Panc1 (cell line): Measurements from ENCODE around the gene PDXK. TPM values are rescaled to one million over a fixed set of nuclear protein-coding genes. Genes with fewer than 3 reads are reported as not detected.
"Not testable (repeated sequence)": the region's sequence is repeated elsewhere in the genome, so short reads cannot be mapped to it uniquely, and the experiment has no call there.

ENCODE experiments used
- ATAC-seq: fragments of 200-7000 bp; cut with Tn5 transposase; 2 replicates; pipeline ENCODE4 v1.9.1; 2020; ENCODE audit warnings: mild to moderate bottlenecking, moderate library complexity
- BruUV-seq: library from RNA; stranded (reverse); fragments of 400-500 nt; replicated peaks from 2 replicates; lab custom pipeline; 2021; lab: Mats Ljungman, UMichigan
- CTCF ChIA-PET: fragments of 300-600 bp; sonication (Branson Sonifier 250); formaldehyde crosslinking; loops from one replicate; lab custom pipeline; 2022; ENCODE audit warnings: antibody characterized with exemption; lab: Charles Lee
- POLR2A ChIA-PET: fragments of 300-600 bp; sonication (Branson Sonifier 250); formaldehyde crosslinking; loops from one replicate; lab custom pipeline; 2022; ENCODE audit warnings: antibody characterized with exemption; lab: Charles Lee
- DNase-seq: peaks from one replicate; pipeline ENCODE4 v3.0.0-alpha.2; 2010; ENCODE audit warnings: low read depth, low spot score
- H3K27ac ChIP-seq: 2 replicates; pipeline ENCODE4 v1.5.1; 2011; ENCODE audit warnings: mild to moderate bottlenecking, low read length, inconsistent platforms
- H3K27me3 ChIP-seq: fragments of 200-500 bp; sonication (Bioruptor generic); 2 replicates; pipeline ENCODE4 v1.6.0; 2014; ENCODE audit warnings: low read length, inconsistent platforms; ENCODE audit not compliant: control insufficient read depth, insufficient read depth
- H3K36me3 ChIP-seq: fragments of 200-500 bp; sonication (Bioruptor generic); 2 replicates; pipeline ENCODE4 v1.5.1; 2014; ENCODE audit warnings: inconsistent platforms, mild to moderate bottlenecking, low read length, moderate library complexity; ENCODE audit not compliant: control insufficient read depth, insufficient read depth
- H3K4me1 ChIP-seq: 2 replicates; pipeline ENCODE4 v1.5.1; 2011; ENCODE audit warnings: inconsistent platforms, mild to moderate bottlenecking, low read length, moderate library complexity; ENCODE audit not compliant: control insufficient read depth, insufficient read depth
- H3K4me3 ChIP-seq, 2 experiments: 2 replicates each; pipeline ENCODE4 v1.5.1; 2011 to 2012; ENCODE audit warnings: low read depth in 2 of 2, low read length in 2 of 2, mild to moderate bottlenecking in 2 of 2, inconsistent platforms in 1 of 2, moderate library complexity in 1 of 2
- H3K9me3 ChIP-seq: fragments of 200-500 bp; sonication (Bioruptor generic); 2 replicates; pipeline ENCODE4 v1.5.1; 2014; ENCODE audit warnings: low read depth, mild to moderate bottlenecking, inconsistent platforms, low read length, moderate library complexity; ENCODE audit not compliant: control insufficient read depth, insufficient read depth
- CTCF ChIP-seq: fragments of 450-650 bp; IDR thresholded peaks from 2 replicates; pipeline ENCODE4 v1.5.1; 2017; ENCODE audit warnings: mild to moderate bottlenecking
- POLR2AphosphoS5 ChIP-seq: IDR thresholded peaks from 2 replicates; pipeline ENCODE4 v1.6.1; 2012; ENCODE audit warnings: mild to moderate bottlenecking, low read depth, low read length, moderate library complexity
- SIN3A ChIP-seq: IDR thresholded peaks from 2 replicates; pipeline ENCODE4 v1.6.1; 2012; ENCODE audit warnings: low read depth, mild to moderate bottlenecking, low read length, moderate library complexity, borderline replicate concordance; ENCODE audit not compliant: insufficient read depth
- TCF7L2 ChIP-seq: IDR thresholded peaks from 2 replicates; pipeline ENCODE4 v1.6.1; 2011; ENCODE audit warnings: mild to moderate bottlenecking, low read depth, low read length, inconsistent platforms
- in situ Hi-C: cut with HindIII; loops from 2 replicates; pipeline ENCODE4 v1.10.0; 2016; ENCODE audit warnings: low sequenced_read_pairs, low pct_unique_long_range_greater_than_20kb
- intact Hi-C: fragments of 100-400 bp; cut with micrococcal nuclease; formaldehyde crosslinking; loops from one replicate; pipeline ENCODE4 v1.10.0; 2022; ENCODE audit not compliant: unreplicated experiment
- total RNA-seq: library from RNA; stranded (reverse); gene quantifications from one replicate; pipeline ENCODE4 v1.2.1, GENCODE V29; 2021; ENCODE audit not compliant: unreplicated experiment
- TF ChIP-seq, protein P1 (sequence below), 2 experiments: IDR thresholded peaks; 2 replicates each; pipeline ENCODE4 v1.6.1; 2011 to 2012; ENCODE audit warnings: low read depth in 2 of 2, control low read depth in 1 of 2, low read length in 1 of 2, mild to moderate bottlenecking in 1 of 2, moderate library complexity in 1 of 2; ENCODE audit not compliant: insufficient read depth in 1 of 2

Gene PDXK
- total RNA-seq, 1 experiment from 2014 or later, result 184 TPM

DNA sequence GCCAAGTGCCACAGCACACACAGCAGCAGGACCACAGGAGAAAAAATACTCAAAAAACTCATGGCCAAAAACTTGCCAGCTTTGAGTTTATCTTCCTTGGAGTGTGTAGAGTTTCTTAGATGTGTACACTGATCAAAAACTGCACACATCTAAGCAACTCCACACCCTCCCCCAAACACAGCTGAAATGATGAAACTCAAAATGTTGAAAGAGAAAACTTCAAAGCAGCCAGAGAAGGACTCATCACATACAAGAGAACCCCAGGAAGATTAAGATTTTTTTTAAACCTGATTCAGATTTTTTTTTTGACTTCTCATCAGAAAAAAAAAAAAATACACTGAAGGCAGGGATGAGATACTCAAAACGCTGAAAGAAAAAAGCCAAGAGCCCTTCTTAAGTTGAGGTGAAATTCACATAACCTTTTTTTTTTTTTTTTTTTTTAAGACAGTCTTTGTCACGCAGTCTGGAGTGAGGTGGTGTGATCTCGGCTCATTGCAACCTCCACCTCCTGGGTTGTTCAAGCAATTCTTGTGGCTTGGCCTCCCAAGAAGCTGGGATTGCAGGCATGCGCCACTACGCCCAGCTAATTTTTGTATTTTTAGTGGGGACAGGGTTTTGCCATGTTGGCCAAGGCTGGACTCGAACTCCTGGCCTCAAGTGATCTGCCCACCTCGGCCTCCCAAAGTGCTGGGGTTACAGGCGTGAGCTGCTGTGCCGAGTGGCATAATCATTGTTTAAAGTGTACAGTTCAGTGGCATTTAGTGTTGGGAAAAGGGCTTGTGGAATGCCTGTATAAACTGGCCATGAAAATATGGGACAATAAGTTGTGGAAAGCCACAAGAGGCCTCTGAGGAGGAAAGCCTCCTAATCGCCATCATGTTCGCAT, 20.9 kb upstream of the PDXK start:
- H3K27ac ChIP-seq, result no peak overlapping the region
- in situ Hi-C loops, result no loop called here
- ATAC-seq (no peak), DNase-seq (no peak)
- ChIA-PET POLR2A (no interaction called here), CTCF (no interaction called here)
- no peaks in the 10 kb centered on the region for H3K9me3 ChIP-seq
- no peaks in the 10 kb centered on the region for H3K4me1 ChIP-seq
- TF ChIP-seq SIN3A (no peak), TCF7L2 (no peak), CTCF (no peak), POLR2AphosphoS5 (no peak)
- TF ChIP-seq, protein P1, sequence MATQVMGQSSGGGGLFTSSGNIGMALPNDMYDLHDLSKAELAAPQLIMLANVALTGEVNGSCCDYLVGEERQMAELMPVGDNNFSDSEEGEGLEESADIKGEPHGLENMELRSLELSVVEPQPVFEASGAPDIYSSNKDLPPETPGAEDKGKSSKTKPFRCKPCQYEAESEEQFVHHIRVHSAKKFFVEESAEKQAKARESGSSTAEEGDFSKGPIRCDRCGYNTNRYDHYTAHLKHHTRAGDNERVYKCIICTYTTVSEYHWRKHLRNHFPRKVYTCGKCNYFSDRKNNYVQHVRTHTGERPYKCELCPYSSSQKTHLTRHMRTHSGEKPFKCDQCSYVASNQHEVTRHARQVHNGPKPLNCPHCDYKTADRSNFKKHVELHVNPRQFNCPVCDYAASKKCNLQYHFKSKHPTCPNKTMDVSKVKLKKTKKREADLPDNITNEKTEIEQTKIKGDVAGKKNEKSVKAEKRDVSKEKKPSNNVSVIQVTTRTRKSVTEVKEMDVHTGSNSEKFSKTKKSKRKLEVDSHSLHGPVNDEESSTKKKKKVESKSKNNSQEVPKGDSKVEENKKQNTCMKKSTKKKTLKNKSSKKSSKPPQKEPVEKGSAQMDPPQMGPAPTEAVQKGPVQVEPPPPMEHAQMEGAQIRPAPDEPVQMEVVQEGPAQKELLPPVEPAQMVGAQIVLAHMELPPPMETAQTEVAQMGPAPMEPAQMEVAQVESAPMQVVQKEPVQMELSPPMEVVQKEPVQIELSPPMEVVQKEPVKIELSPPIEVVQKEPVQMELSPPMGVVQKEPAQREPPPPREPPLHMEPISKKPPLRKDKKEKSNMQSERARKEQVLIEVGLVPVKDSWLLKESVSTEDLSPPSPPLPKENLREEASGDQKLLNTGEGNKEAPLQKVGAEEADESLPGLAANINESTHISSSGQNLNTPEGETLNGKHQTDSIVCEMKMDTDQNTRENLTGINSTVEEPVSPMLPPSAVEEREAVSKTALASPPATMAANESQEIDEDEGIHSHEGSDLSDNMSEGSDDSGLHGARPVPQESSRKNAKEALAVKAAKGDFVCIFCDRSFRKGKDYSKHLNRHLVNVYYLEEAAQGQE (IDR thresholded peaks at IDR 0.05; ENCODE audit: insufficient read depth in 1 of 2, low read depth in 2 of 2, low read length in 1 of 2), result no peak
- BruUV-seq, result no TSS peak
- H3K27me3 ChIP-seq, result no peaks in the 10 kb centered on the region
- H3K36me3 ChIP-seq, result no peaks in the 10 kb centered on the region
- intact Hi-C loops, result no loop called here
- no peak overlapping the region for H3K4me3 ChIP-seq

DNA sequence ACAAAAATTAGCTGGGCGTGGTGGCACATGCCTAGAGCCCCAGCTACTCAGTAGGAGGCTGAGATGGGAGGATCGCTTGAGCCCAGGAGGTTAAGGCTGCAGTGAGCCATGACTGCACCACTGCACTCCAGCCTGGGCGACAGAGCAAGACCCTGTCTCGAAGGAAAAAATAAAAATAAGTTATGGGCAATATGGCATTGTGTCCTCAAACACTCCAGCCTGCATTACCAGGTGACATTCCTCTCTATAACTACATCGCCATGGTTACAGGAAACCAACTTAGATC, 19.5 kb upstream of the PDXK start:
- H3K36me3 ChIP-seq, H3K4me3 ChIP-seq, BruUV-seq, H3K4me1 ChIP-seq, ATAC-seq, in situ Hi-C loops, H3K27me3 ChIP-seq, H3K27ac ChIP-seq, POLR2A ChIA-PET, H3K9me3 ChIP-seq, CTCF ChIA-PET, intact Hi-C loops, DNase-seq: not testable (repeated sequence)

DNA sequence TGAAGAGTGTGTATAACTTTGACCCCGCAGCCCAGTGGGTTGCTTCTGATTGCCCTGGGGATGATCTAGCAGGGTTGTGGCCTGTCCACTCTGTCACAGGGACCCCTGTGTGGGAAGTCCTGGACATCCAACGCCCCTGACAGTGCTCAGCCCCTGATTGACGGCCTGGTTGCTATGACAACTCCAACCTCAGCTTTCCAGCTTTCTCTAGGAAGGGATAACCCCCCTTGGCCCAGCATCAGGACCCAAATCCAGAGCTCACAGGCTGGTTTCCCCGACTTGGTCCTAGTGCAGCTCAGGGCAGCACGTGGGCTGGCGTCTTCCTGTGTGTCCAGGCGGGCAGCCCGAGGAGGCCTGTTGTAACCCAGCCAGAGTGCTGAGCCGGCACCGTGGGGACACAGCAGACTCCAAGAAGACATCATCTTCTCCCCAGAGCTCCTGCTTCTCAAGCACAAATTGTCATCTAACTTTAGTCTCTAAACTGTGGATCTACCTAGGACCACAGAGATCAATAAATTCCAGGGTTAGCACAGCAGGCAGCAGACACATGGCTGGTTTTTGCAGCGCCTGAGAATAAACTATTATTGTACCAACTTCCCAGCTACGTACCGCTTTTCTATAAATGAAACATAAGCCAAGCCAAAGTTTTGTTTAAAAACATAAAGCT, 18.9 kb upstream of the PDXK start:
- BruUV-seq, result no TSS peak
- ATAC-seq (no peak), DNase-seq (no peak)
- H3K4me1 ChIP-seq, result no peaks in the 10 kb centered on the region
- in situ Hi-C loops (no loop called here), intact Hi-C loops (no loop called here)
- ChIA-PET CTCF (no interaction called here), POLR2A (no interaction called here)
- no peak overlapping the region for H3K4me3 ChIP-seq
- no peak for TF ChIP-seq TCF7L2
- no peak for TF ChIP-seq CTCF
- TF ChIP-seq, protein P1 (IDR thresholded peaks at IDR 0.05; ENCODE audit: insufficient read depth in 1 of 2, low read depth in 2 of 2, low read length in 1 of 2), result no peak
- TF ChIP-seq SIN3A, result no peak
- no peak for TF ChIP-seq POLR2AphosphoS5
- no peaks in the 10 kb centered on the region for H3K27me3 ChIP-seq
- no peaks in the 10 kb centered on the region for H3K9me3 ChIP-seq
- H3K36me3 ChIP-seq, result no peaks in the 10 kb centered on the region
- H3K27ac ChIP-seq, result no peak overlapping the region
